Measurements from ENCODE around the gene KRTAP3-2. TPM values are rescaled to one million over a fixed set of nuclear protein-coding genes. Genes with fewer than 3 reads are reported as not detected.

The KRTAP3-2 gene
- total RNA-seq, 1 experiment from 2014 or later: not detected

GRCh38 chr17:41003926-41004325, 4.2 kb upstream of the KRTAP3-2 start:
- intact Hi-C loops (cut with micrococcal nuclease; ENCODE audit: unreplicated experiment): no loop called here
- DNase-seq (ENCODE audit: low read depth, low spot score): no peak
- BruUV-seq (replicated peaks): no TSS peak
- no peak overlapping the region for H3K27ac ChIP-seq (ENCODE audit: low read length)
- no peaks in the 10 kb centered on the region for H3K36me3 ChIP-seq (ENCODE audit: control insufficient read depth, insufficient read depth, low read length)
- no peaks in the 10 kb centered on the region for H3K9me3 ChIP-seq (ENCODE audit: control insufficient read depth, insufficient read depth, low read depth, low read length)
- ChIA-PET CTCF (interaction anchor here (0.6 kb wide), 1 partner anchor 668 kb away, joined by 5 read pairs; no protein-coding TSS in a partner anchor), POLR2A (no interaction called here)
- TF ChIP-seq REST (IDR thresholded peaks at IDR 0.05; ENCODE audit: insufficient read depth in 1 of 2, low read depth in 2 of 2, low read length in 1 of 2) (no peak), SIN3A (IDR thresholded peaks at IDR 0.05; ENCODE audit: borderline replicate concordance, insufficient read depth, low read depth, low read length) (no peak)
- peaks cover 4% of the 10 kb centered on the region; the same call in 1 of the 2 replicates for H3K27me3 ChIP-seq (ENCODE audit: control insufficient read depth, insufficient read depth, low read length)
- no peaks in the 10 kb centered on the region for H3K4me1 ChIP-seq (ENCODE audit: control insufficient read depth, insufficient read depth, low read length)
- no peak for ATAC-seq
- in situ Hi-C loops (cut with HindIII; ENCODE audit: low pct_unique_long_range_greater_than_20kb, low sequenced_read_pairs): no loop called here
- H3K4me3 ChIP-seq (ENCODE audit: low read depth in 2 of 2, low read length in 2 of 2): no peak overlapping the region

- H3K4me1 ChIP-seq (ENCODE audit: control insufficient read depth, insufficient read depth, low read length): no peaks in the 10 kb centered on the region
- H3K36me3 ChIP-seq (ENCODE audit: control insufficient read depth, insufficient read depth, low read length): no peaks in the 10 kb centered on the region
- H3K9me3 ChIP-seq (ENCODE audit: control insufficient read depth, insufficient read depth, low read depth, low read length): no peaks in the 10 kb centered on the region
- TF ChIP-seq TCF7L2 (IDR thresholded peaks at IDR 0.05; ENCODE audit: low read depth, low read length) (no peak), SIN3A (IDR thresholded peaks at IDR 0.05; ENCODE audit: borderline replicate concordance, insufficient read depth, low read depth, low read length) (no peak), REST (IDR thresholded peaks at IDR 0.05; ENCODE audit: insufficient read depth in 1 of 2, low read depth in 2 of 2, low read length in 1 of 2) (no peak), CTCF (IDR thresholded peaks at IDR 0.05) (no peak), POLR2AphosphoS5 (IDR thresholded peaks at IDR 0.05; ENCODE audit: low read depth, low read length) (no peak)
- DNase-seq (ENCODE audit: low read depth, low spot score) (no peak), ATAC-seq (no peak)
- BruUV-seq (replicated peaks): no TSS peak
- intact Hi-C loops (cut with micrococcal nuclease; ENCODE audit: unreplicated experiment): no loop called here
- H3K4me3 ChIP-seq (ENCODE audit: low read depth in 2 of 2, low read length in 2 of 2): no peak overlapping the region
- H3K27ac ChIP-seq (ENCODE audit: low read length): no peak overlapping the region
- peaks cover 9% of the 10 kb centered on the region; the same call in 1 of the 2 replicates for H3K27me3 ChIP-seq (ENCODE audit: control insufficient read depth, insufficient read depth, low read length)
- CTCF ChIA-PET: no interaction called here
- POLR2A ChIA-PET: no interaction called here
- in situ Hi-C loops (cut with HindIII; ENCODE audit: low pct_unique_long_range_greater_than_20kb, low sequenced_read_pairs): no loop called here
Observed at GRCh38 chr17:41002814-41003213, 3.1 kb upstream of the KRTAP3-2 start.
